SK-N-SH treated with all-trans-retinoic acid at 6 μM for 48 hours (cell line): ENCODE results near the gene SART1.

ENCODE experiments used
- ATAC-seq: fragments of 200-7000 bp; cut with Tn5 transposase; 3 replicates; pipeline ENCODE4 v1.9.1; 2020; ENCODE audit warnings: mild to moderate bottlenecking, moderate library complexity
- ARNTL ChIP-seq: fragments of 450-650 bp; formaldehyde crosslinking; IDR thresholded peaks from 2 replicates; pipeline ENCODE4 v1.5.0; 2020; ENCODE audit warnings: low read depth, mild to moderate bottlenecking, moderate library complexity, borderline replicate concordance
- BACH2 ChIP-seq: fragments of 250-450 bp; sonication (Bioruptor Pico); IDR thresholded peaks from 2 replicates; pipeline ENCODE4 v1.9.0; 2021; ENCODE audit warnings: mild to moderate bottlenecking, borderline replicate concordance
- CSDC2 ChIP-seq: fragments of 250-450 bp; sonication (Bioruptor Pico); IDR thresholded peaks from 2 replicates; pipeline ENCODE4 v1.5.0; 2020; ENCODE audit warnings: mild to moderate bottlenecking, moderate library complexity
- ESRRG ChIP-seq: fragments of 250-450 bp; sonication (Bioruptor Pico); IDR thresholded peaks from 2 replicates; pipeline ENCODE4 v1.6.1; 2021; ENCODE audit warnings: mild to moderate bottlenecking
- GLIS3 ChIP-seq: fragments of 250-450 bp; sonication (Bioruptor Pico); IDR thresholded peaks from 2 replicates; pipeline ENCODE4 v1.5.0; 2020; ENCODE audit warnings: mild to moderate bottlenecking, moderate library complexity
- ISL1 ChIP-seq: fragments of 250-450 bp; sonication (Bioruptor Pico); IDR thresholded peaks from 2 replicates; pipeline ENCODE4 v2.1.2; 2022; ENCODE audit warnings: mild to moderate bottlenecking, moderate library complexity
- PPARA ChIP-seq: fragments of 250-450 bp; sonication (Bioruptor Pico); IDR thresholded peaks from 2 replicates; pipeline ENCODE4 v1.5.0; 2020; ENCODE audit warnings: mild to moderate bottlenecking, borderline replicate concordance
- RARB ChIP-seq: fragments of 250-450 bp; sonication (Bioruptor Pico); IDR thresholded peaks from 2 replicates; pipeline ENCODE4 v1.8.0; 2021; ENCODE audit warnings: mild to moderate bottlenecking, moderate library complexity
- SNAI2 ChIP-seq: fragments of 250-450 bp; sonication (Bioruptor Pico); IDR thresholded peaks from 2 replicates; pipeline ENCODE4 v1.5.0; 2020; ENCODE audit warnings: mild to moderate bottlenecking, moderate library complexity
- TCF4 ChIP-seq: fragments of 250-450 bp; sonication (Bioruptor Pico); IDR thresholded peaks from 2 replicates; pipeline ENCODE4 v1.8.0; 2021; ENCODE audit warnings: mild to moderate bottlenecking, moderate library complexity, borderline replicate concordance
- TOX ChIP-seq: fragments of 250-450 bp; sonication (Bioruptor Pico); IDR thresholded peaks from 2 replicates; pipeline ENCODE4 v1.8.0; 2021; ENCODE audit warnings: mild to moderate bottlenecking, moderate library complexity, borderline replicate concordance
- ZC3H10 ChIP-seq: fragments of 250-450 bp; sonication (Bioruptor Pico); IDR thresholded peaks from 2 replicates; pipeline ENCODE4 v1.5.1; 2021; ENCODE audit warnings: mild to moderate bottlenecking, moderate library complexity
- ZFP30 ChIP-seq: fragments of 450-650 bp; formaldehyde crosslinking; IDR thresholded peaks from 2 replicates; pipeline ENCODE4 v1.5.0; 2022; ENCODE audit warnings: mild to moderate bottlenecking, moderate library complexity
- ZNF565 ChIP-seq: fragments of 450-650 bp; formaldehyde crosslinking; conservative IDR thresholded peaks from 2 replicates; pipeline ENCODE4 v1.5.0; 2020; ENCODE audit warnings: low read depth, mild to moderate bottlenecking, moderate library complexity
- ZNF8 ChIP-seq: fragments of 450-650 bp; formaldehyde crosslinking; IDR thresholded peaks from 2 replicates; pipeline ENCODE4 v1.5.0; 2020; ENCODE audit warnings: mild to moderate bottlenecking, moderate library complexity
- TF ChIP-seq, protein P1 (sequence below): fragments of 250-450 bp; sonication (Bioruptor Pico); IDR thresholded peaks from 2 replicates; pipeline ENCODE4 v1.8.0; 2021; ENCODE audit warnings: low read depth, mild to moderate bottlenecking, moderate library complexity, borderline replicate concordance
- TF ChIP-seq, protein P2 (sequence below): fragments of 250-450 bp; sonication (Bioruptor Pico); IDR thresholded peaks from 2 replicates; pipeline ENCODE4 v1.5.0; 2020; ENCODE audit warnings: mild to moderate bottlenecking, moderate library complexity
- TF ChIP-seq, protein P3 (sequence below): fragments of 250-450 bp; sonication (Bioruptor Pico); IDR thresholded peaks from 2 replicates; pipeline ENCODE4 v1.5.1; 2021; ENCODE audit warnings: mild to moderate bottlenecking, moderate library complexity

SART1 gene

DNA sequence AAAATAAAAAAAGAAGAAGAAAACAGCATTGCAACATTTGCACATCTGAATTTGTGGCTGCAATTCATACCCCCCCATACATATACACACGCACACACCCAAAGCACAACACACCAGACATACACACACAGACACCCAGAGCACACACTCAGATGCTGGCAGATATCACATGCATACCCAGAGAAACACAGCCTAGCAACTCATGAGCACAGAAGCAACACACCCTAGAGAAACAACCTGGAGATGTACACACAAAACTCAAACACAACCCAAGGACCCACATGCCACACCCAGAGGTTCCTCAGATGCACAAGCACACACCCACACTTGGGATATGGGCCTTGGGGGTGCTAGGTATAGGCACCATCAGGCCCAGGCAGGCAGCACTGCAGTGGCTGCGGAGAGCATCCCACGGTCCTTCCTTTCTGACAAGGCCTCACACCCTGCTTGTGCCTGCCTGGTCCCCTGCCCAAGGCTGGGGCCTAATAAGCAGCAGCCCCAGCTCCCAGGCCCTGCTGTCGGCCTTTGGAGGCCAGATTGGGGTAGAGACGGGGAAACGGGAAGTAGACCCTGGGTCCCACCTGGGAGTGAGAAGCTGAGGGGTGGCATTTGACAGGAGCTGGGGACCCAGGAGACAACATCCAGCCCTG lies 53.4 kb downstream of the SART1 start:
- ATAC-seq = peak; percentile 55
- TF ChIP-seq TCF4 (CRISPR knock-in tag) (no peak), ISL1 (CRISPR knock-in tag) (no peak), PPARA (CRISPR knock-in tag) (no peak), ZC3H10 (no peak), BACH2 (CRISPR knock-in tag) (no peak), ZNF8 (CRISPR knock-in tag) (no peak), ARNTL (no peak), ZNF565 (CRISPR knock-in tag) (no peak), TOX (no peak), GLIS3 (CRISPR knock-in tag) (no peak), SNAI2 (CRISPR knock-in tag) (no peak), CSDC2 (no peak), ESRRG (CRISPR knock-in tag) (no peak)
- TF ChIP-seq, protein P1, sequence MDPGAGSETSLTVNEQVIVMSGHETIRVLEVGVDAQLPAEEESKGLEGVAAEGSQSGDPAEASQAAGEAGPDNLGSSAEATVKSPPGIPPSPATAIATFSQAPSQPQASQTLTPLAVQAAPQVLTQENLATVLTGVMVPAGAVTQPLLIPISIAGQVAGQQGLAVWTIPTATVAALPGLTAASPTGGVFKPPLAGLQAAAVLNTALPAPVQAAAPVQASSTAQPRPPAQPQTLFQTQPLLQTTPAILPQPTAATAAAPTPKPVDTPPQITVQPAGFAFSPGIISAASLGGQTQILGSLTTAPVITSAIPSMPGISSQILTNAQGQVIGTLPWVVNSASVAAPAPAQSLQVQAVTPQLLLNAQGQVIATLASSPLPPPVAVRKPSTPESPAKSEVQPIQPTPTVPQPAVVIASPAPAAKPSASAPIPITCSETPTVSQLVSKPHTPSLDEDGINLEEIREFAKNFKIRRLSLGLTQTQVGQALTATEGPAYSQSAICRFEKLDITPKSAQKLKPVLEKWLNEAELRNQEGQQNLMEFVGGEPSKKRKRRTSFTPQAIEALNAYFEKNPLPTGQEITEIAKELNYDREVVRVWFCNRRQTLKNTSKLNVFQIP (CRISPR knock-in tag) = no peak
- TF ChIP-seq, protein P2, sequence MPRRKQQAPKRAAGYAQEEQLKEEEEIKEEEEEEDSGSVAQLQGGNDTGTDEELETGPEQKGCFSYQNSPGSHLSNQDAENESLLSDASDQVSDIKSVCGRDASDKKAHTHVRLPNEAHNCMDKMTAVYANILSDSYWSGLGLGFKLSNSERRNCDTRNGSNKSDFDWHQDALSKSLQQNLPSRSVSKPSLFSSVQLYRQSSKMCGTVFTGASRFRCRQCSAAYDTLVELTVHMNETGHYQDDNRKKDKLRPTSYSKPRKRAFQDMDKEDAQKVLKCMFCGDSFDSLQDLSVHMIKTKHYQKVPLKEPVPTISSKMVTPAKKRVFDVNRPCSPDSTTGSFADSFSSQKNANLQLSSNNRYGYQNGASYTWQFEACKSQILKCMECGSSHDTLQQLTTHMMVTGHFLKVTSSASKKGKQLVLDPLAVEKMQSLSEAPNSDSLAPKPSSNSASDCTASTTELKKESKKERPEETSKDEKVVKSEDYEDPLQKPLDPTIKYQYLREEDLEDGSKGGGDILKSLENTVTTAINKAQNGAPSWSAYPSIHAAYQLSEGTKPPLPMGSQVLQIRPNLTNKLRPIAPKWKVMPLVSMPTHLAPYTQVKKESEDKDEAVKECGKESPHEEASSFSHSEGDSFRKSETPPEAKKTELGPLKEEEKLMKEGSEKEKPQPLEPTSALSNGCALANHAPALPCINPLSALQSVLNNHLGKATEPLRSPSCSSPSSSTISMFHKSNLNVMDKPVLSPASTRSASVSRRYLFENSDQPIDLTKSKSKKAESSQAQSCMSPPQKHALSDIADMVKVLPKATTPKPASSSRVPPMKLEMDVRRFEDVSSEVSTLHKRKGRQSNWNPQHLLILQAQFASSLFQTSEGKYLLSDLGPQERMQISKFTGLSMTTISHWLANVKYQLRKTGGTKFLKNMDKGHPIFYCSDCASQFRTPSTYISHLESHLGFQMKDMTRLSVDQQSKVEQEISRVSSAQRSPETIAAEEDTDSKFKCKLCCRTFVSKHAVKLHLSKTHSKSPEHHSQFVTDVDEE (CRISPR knock-in tag) = no peak
- TF ChIP-seq, protein P3, sequence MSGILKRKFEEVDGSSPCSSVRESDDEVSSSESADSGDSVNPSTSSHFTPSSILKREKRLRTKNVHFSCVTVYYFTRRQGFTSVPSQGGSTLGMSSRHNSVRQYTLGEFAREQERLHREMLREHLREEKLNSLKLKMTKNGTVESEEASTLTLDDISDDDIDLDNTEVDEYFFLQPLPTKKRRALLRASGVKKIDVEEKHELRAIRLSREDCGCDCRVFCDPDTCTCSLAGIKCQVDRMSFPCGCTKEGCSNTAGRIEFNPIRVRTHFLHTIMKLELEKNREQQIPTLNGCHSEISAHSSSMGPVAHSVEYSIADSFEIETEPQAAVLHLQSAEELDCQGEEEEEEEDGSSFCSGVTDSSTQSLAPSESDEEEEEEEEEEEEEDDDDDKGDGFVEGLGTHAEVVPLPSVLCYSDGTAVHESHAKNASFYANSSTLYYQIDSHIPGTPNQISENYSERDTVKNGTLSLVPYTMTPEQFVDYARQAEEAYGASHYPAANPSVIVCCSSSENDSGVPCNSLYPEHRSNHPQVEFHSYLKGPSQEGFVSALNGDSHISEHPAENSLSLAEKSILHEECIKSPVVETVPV (CRISPR knock-in tag) = no peak

DNA sequence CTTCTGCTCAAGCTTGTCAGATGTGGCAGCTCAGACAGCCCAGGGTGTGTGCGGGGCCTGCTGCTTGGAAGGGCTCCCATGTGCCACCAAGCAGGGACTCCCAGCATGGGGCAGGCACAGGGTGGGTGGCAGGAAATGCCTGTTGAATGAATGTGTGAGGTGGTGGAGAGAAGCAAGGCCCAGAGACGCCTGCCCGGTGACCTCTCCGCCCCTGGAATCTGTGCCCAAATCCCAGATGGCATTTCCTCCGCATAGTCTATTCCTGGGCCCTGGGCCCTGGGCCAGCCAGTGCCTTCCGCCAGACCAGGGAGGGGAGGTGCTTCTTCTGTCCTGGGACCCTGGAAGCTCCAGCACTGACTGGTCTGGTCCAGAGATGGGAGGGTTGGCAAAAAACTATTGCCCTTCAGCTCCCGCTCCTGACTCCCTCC lies 53.9 kb downstream of the SART1 start:
- no peak for TF ChIP-seq ZFP30 (CRISPR knock-in tag)
- TF ChIP-seq ESRRG (CRISPR knock-in tag) = no peak
- TF ChIP-seq TOX = no peak
- no peak for TF ChIP-seq ARNTL
- no peak for TF ChIP-seq BACH2 (CRISPR knock-in tag)
- no peak for TF ChIP-seq TCF4 (CRISPR knock-in tag)
- no peak for TF ChIP-seq GLIS3 (CRISPR knock-in tag)
- TF ChIP-seq, protein P3 (CRISPR knock-in tag) = no peak
- TF ChIP-seq, protein P2 (CRISPR knock-in tag) = no peak
- no peak for TF ChIP-seq ZC3H10
- TF ChIP-seq RARB (CRISPR knock-in tag) = no peak
- no peak for TF ChIP-seq ISL1 (CRISPR knock-in tag)

More for the DNA sequence above, 53.9 kb downstream of the SART1 start:
- peak; percentile 73 for ATAC-seq
